Peyer's patch (tissue), 4 donors: ENCODE measurements around the gene PDLIM5.

Experiments used
- CTCF ChIP-seq, 6 experiments: fragments of 450-650 bp in 4 of 6; fragments of 200-600 bp in 2 of 6; sonication (generic) in 1 of 6; IDR thresholded peaks; one replicate each; pipeline ENCODE4 v1.5.1; 2017 to 2019; ENCODE audit warnings: antibody characterized with exemption in 6 of 6, mild to moderate bottlenecking in 3 of 6, moderate library complexity in 1 of 6
- POLR2A ChIP-seq, 2 donors: fragments of 450-650 bp; IDR thresholded peaks; one replicate each; pipeline ENCODE4 v1.5.1; 2017; ENCODE audit warnings: antibody characterized with exemption in 2 of 2, mild to moderate bottlenecking in 2 of 2, moderate library complexity in 2 of 2

GRCh38 chr4:94574050-94574449 is 122.3 kb downstream of the PDLIM5 start:
- TF ChIP-seq CTCF (IDR thresholded peaks at IDR 0.05) (no peak), POLR2A (IDR thresholded peaks at IDR 0.05) (no peak)
